Activated T-cell treated with anti-CD3 and anti-CD28 coated beads, Interleukin-2, amount 50 U/mL, for 72 hours (primary cell): ENCODE measurements around the gene MRPS12. TPM values are rescaled to one million over a fixed set of nuclear protein-coding genes. Genes with fewer than 3 reads are reported as not detected.

Experiments used
- ATAC-seq, 2 donors: fragments of 150-1000 bp; cut with Tn5 transposase; replicated peaks in 1 of 2; 2 replicates each; pipeline ENCODE4 v1.10.0; 2021; ENCODE audit warnings: moderate library complexity in 2 of 2, mild to moderate bottlenecking in 1 of 2
- DNase-seq, 2 donors: peaks; one replicate each; pipeline ENCODE4 v3.0.0; 2021 to 2022; ENCODE audit warnings: mixed read lengths in 1 of 2
- H3K27ac Mint-ChIP-seq: one replicate; pipeline ENCODE4 v1.8.0; 2022; ENCODE audit warnings: mild to moderate bottlenecking, moderate library complexity, mixed read lengths
- H3K27me3 Mint-ChIP-seq: one replicate; pipeline ENCODE4 v1.8.0; 2022; ENCODE audit warnings: low read depth, mixed read lengths
- H3K36me3 Mint-ChIP-seq, 2 donors: one replicate each; pipeline ENCODE4 v1.8.0; 2022; ENCODE audit warnings: mixed read lengths in 2 of 2, mild to moderate bottlenecking in 1 of 2; ENCODE audit not compliant: insufficient read depth in 2 of 2
- H3K4me1 Mint-ChIP-seq: one replicate; pipeline ENCODE4 v1.8.0; 2022; ENCODE audit warnings: low read depth, mixed read lengths
- H3K4me3 Mint-ChIP-seq, 2 donors: one replicate each; pipeline ENCODE4 v1.8.0; 2022; ENCODE audit warnings: mild to moderate bottlenecking in 2 of 2, mixed read lengths in 2 of 2, moderate library complexity in 2 of 2
- H3K9me3 Mint-ChIP-seq, 2 donors: one replicate each; pipeline ENCODE4 v1.8.0; 2022; ENCODE audit warnings: mixed read lengths in 2 of 2
- total RNA-seq, 2 donors: library from RNA; stranded (reverse); gene quantifications; one replicate each; pipeline ENCODE4 v1.2.3, GENCODE V29; 2022

Gene MRPS12
- total RNA-seq, 2 donors from 2014 or later = 54.8 to 57.9 TPM

DNA sequence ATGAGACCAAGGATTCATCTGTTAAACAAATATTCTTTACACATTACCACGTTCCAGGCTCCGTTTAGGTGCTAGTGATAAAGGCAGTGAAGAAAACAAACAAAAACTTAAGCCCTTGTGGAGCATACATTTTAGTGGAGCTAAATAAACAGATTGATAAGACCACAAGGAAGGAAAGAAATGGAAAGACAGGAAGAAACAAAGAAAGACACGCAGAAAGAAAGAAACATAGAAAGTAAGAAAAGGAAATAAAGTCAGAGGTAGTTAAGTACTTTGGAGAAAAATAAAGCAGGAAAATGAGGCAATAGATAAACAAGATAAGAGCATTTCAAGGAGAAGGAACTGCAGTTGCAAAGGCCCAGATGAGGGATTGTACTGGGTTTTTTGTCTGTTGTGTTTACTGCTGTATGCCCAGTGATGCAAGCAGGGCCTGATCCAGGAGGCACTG, 30.0 kb upstream of the MRPS12 start:
- ATAC-seq = no peak
- H3K27ac Mint-ChIP-seq = peak overlapping the region; percentile 92
- DNase-seq = no peak
- H3K27me3 Mint-ChIP-seq = no peaks in the 10 kb centered on the region
- peaks cover 9 to 22% of the 10 kb centered on the region in 2 donors for H3K36me3 Mint-ChIP-seq
- H3K4me3 Mint-ChIP-seq = peak overlapping the region; percentile 86 to 96
- H3K4me1 Mint-ChIP-seq = peaks cover 31% of the 10 kb centered on the region
- peaks cover 0 to 2% of the 10 kb centered on the region in 2 donors for H3K9me3 Mint-ChIP-seq

DNA sequence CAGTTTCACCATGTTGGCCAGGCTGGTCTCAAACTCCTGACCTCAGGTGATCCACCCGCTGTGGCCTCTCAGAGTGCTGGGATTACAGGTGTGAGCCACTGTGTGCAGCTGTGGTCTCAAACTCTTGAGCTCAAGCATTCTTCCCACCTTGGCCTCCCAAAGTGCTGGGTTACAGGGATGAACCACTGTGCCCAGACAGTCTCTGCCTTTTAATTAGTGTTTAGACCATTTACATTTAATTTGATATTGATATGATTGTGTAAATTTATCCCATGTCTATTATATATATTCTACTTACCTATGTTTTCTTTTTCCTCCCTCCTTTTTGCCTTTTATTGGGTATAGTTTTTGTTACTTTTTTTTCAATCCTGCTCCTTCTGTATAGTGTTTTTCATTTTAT, 29.1 kb upstream of the MRPS12 start:
- no peak for DNase-seq
- H3K36me3 Mint-ChIP-seq = peaks cover 9 to 22% of the 10 kb centered on the region in 2 donors
- H3K9me3 Mint-ChIP-seq = peaks cover 0 to 2% of the 10 kb centered on the region in 2 donors
- peak overlapping the region; percentile 7 to 66 for H3K4me3 Mint-ChIP-seq
- H3K27me3 Mint-ChIP-seq = no peaks in the 10 kb centered on the region
- H3K4me1 Mint-ChIP-seq = peaks cover 31% of the 10 kb centered on the region
- ATAC-seq = no peak
- peak overlapping the region; percentile 57 for H3K27ac Mint-ChIP-seq

DNA sequence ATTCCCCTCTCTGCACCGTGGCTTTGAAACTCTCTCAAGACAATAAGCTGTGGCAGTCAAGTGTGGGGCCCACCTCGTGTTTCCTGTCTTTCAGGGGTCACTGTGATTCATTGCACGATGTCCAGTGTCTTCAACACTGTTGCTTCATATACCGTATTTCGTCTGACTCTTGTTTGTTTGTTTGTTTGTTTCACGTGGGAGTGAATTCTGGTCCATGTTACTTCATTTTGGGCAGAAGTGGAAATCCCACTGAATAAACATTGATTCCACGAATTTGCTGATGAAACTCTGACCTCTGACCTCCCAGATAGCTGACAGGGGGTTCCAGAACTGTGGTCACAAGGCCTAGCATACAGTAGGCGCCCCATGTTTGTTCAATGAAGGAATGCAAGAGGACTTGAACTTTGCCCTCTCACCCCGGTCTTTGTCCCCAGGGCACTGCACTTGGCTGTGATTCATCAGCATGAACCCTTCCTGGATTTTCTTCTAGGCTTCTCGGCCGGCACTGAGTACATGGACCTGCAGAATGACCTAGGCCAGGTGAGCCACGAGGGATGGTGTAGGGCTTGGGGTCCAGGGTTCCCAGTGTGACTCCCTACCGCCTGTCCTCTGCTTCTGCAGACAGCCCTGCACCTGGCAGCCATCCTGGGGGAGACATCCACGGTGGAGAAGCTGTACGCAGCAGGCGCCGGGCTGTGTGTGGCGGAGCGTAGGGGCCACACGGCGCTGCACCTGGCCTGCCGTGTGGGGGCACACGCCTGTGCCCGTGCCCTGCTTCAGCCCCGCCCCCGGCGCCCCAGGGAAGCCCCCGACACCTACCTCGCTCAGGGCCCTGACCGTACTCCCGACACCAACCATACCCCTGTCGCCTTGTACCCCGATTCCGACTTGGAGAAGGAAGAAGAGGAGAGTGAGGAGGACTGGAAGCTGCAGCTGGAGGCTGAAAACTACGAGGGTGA, 25.9 kb upstream of the MRPS12 start:
- no peak for DNase-seq
- Mint-ChIP-seq H3K27ac (no peak overlapping the region), H3K36me3 (peaks cover 15 to 27% of the 10 kb centered on the region in 2 donors), H3K27me3 (no peaks in the 10 kb centered on the region), H3K4me1 (peaks cover 12% of the 10 kb centered on the region), H3K9me3 (peaks cover 0 to 2% of the 10 kb centered on the region in 2 donors), H3K4me3 (no peak overlapping the region)
- ATAC-seq = no peak

DNA sequence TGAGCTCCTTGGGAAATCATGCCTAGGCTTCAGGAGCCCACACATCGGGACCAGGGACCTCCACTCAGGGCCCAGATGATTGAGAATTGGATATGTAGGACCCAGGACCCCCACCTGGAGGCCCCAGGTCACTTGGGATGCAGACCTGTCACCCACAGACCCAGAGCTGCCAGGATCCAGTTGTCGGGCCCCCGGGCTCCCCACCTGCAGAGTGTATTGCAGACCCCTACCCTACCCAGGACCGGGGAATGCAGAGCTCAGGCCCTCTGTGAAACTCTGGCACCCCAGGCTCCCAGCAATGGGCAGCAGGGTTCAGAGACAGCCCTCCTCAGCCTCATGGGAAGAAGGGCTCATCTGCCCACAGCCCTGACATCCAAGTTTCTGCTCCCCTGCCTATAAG, 25.1 kb upstream of the MRPS12 start:
- ATAC-seq = no peak
- Mint-ChIP-seq H3K36me3 (peaks cover 12 to 27% of the 10 kb centered on the region in 2 donors), H3K9me3 (peaks cover 0 to 2% of the 10 kb centered on the region in 2 donors), H3K4me3 (no peak overlapping the region), H3K4me1 (peaks cover 10% of the 10 kb centered on the region), H3K27me3 (no peaks in the 10 kb centered on the region), H3K27ac (no peak overlapping the region)
- no peak for DNase-seq

DNA sequence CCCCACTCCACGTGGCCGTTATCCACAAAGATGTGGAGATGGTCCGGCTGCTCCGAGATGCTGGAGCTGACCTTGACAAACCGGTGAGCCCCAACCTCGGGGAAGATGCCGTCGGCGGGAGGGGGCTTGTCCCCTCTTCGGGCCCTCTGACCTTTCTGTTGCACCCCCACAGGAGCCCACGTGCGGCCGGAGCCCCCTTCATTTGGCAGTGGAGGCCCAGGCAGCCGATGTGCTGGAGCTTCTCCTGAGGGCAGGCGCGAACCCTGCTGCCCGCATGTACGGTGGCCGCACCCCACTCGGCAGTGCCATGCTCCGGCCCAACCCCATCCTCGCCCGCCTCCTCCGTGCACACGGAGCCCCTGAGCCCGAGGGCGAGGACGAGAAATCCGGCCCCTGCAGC, 23.5 kb upstream of the MRPS12 start:
- no peak overlapping the region for H3K27ac Mint-ChIP-seq

DNA sequence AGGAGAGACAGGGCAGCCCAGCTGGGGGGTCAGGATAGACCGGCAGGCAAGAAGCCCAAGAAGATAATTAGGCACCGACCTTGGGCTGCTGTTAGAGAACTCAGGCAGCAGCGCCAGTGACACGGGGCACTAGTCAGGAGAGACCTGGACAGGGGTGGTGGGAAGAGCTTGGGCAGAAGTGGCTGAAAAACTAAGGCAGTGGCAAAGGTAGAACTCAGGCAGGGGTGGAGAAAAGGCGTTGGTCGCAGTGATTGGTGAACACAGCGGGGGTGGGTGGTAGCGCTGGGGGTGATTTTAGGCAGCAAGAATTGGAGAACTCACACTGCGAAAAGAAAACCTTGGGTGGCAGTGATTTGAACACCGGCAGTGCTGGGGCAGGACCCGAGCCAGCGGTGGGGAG, 23.1 kb upstream of the MRPS12 start:
- peaks cover 4% of the 10 kb centered on the region for H3K4me1 Mint-ChIP-seq
- no peak overlapping the region for H3K4me3 Mint-ChIP-seq
- H3K9me3 Mint-ChIP-seq = no peaks in the 10 kb centered on the region
- H3K36me3 Mint-ChIP-seq = peaks cover 8 to 17% of the 10 kb centered on the region in 2 donors
- H3K27me3 Mint-ChIP-seq = no peaks in the 10 kb centered on the region
- DNase-seq (no peak), ATAC-seq (no peak)
- H3K27ac Mint-ChIP-seq = no peak overlapping the region

More for the DNA sequence above, 23.5 kb upstream of the MRPS12 start:
- DNase-seq (no peak), ATAC-seq (no peak)
- no peaks in the 10 kb centered on the region for H3K4me1 Mint-ChIP-seq
- peaks cover 8 to 18% of the 10 kb centered on the region in 2 donors for H3K36me3 Mint-ChIP-seq
- H3K27me3 Mint-ChIP-seq = no peaks in the 10 kb centered on the region
- H3K9me3 Mint-ChIP-seq = no peaks in the 10 kb centered on the region
- no peak overlapping the region for H3K4me3 Mint-ChIP-seq

DNA sequence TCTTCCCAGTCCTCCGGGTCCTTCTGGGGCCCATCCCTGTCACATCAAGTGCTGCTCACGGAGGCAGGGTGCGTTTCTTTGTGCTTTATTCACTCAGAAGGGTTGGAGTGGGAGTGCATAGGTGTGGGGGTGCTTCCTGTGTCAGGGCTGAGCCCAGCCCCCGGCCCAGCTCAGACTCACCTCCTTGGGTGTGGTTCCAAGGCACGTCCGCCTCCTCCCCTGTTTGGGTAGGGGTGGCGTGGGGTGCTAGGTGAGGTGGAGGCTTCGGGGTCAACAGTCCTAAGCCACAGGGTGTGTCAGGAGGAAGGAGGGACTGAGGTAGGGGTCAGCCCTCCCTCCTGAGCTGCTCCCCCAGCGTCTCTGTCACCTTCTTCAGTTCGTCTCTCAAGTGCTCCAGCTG, 21.8 kb upstream of the MRPS12 start:
- Mint-ChIP-seq H3K27me3 (no peaks in the 10 kb centered on the region), H3K9me3 (no peaks in the 10 kb centered on the region), H3K36me3 (peaks cover 8 to 15% of the 10 kb centered on the region in 2 donors), H3K4me1 (peaks cover 6% of the 10 kb centered on the region), H3K27ac (no peak overlapping the region), H3K4me3 (no peak overlapping the region)
- ATAC-seq (no peak), DNase-seq (no peak)

DNA sequence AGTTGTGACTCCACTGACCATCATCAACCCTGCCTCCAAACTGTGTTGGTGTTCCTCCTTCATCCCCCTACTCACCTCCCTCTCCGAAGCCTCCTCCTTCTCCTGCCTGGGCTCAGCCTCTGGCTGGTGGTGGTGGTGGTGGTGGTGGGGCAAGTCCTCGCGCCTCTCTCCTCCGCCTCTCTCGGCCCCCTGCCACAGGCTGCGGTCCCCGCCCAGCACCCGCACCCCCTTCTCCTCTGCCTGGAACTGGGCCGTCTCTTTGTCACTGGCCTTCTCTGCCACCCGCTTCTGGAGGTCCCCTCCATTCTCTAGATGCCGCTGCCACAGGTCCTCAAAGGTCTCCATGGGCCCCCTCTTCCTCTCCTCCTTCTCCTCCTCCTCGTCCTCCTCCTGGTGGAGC, 20.3 kb upstream of the MRPS12 start:
- Mint-ChIP-seq H3K4me1 (peaks cover 6% of the 10 kb centered on the region), H3K27me3 (no peaks in the 10 kb centered on the region), H3K36me3 (peaks cover 7 to 8% of the 10 kb centered on the region in 2 donors), H3K4me3 (no peak overlapping the region), H3K27ac (no peak overlapping the region), H3K9me3 (no peaks in the 10 kb centered on the region)
- DNase-seq = no peak
- no peak for ATAC-seq

DNA sequence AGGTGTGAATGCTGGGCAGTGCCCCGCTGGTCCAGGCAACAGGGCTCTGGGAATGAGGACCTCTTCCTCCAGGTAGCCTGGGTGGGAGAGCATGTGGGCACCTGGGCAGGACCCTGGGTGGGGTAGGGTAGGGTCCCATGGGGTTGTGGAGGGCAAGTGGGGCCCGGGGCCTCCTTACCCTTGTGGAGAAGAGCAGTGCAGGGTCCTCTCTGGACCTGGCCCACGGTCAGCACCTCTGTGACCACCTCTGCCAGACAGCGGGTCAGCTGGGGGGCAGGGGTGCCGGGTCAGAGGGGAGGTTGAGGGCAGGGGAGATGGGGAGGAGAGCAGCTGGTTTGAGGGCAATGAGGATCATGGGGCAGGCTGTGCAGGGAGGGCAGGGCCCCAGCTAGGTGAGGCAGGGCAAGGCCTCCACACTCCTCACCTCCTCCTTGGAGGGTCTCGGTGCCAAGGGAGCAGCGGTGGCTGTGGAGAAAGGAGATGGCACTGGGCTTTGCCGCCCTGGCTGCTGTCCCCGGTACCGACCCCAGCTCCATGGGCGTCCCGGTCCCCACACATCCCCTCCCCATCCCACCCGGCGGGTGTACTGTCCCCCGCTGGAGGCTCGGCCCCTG, 19.2 kb upstream of the MRPS12 start:
- Mint-ChIP-seq H3K4me1 (peaks cover 6% of the 10 kb centered on the region), H3K27me3 (no peaks in the 10 kb centered on the region), H3K4me3 (no peak overlapping the region), H3K36me3 (peaks cover 7 to 8% of the 10 kb centered on the region in 2 donors), H3K9me3 (no peaks in the 10 kb centered on the region), H3K27ac (no peak overlapping the region)
- no peak for ATAC-seq
- DNase-seq = no peak

DNA sequence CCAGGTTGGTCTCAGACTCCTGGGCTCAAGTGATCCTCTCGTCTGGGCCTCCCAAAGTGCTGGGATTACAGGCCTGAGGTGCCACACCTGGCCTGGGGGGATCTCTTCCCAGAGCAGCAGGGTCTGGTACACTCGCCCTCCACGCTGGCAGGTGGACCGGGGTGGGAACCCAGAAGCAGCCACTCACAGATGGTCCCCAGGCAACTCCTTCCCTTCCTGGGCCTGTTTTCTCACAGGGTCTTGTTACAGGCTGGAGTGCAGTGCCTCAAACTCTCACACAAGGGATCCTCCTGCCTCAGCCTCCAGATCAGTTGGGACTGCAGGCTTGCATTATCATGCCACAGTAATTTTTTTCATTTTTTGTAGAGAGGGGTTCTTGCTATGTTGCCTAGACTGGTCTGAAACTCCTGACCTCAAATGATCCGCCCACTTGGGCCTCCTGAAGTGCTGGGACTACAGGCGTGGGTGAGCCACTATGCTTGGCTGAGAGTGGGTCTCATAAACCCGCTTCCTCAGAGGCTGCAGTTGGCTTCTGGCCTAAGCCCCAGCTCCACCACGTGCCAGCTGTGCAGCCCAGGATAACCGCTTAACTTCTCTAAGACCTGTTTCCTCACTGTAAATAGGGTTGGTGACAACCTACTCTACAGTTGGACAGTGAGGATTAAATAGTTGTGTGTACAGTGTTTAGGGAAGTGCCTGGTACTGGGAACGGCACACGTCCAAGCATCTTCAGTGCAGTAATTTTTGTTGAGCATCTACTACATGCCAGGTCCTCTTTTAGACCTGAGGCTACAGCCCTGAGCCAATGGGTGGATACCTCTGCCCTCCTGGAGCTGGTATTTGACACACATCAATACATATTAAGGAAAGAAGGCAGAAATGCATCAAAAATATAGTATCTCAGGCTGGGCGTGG, 17.9 kb upstream of the MRPS12 start:
- Mint-ChIP-seq H3K27ac (peak overlapping the region; percentile 22), H3K4me1 (peaks cover 6% of the 10 kb centered on the region), H3K4me3 (no peak overlapping the region), H3K27me3 (no peaks in the 10 kb centered on the region), H3K36me3 (peaks cover 1 to 3% of the 10 kb centered on the region in 2 donors), H3K9me3 (no peaks in the 10 kb centered on the region)
- DNase-seq (no peak), ATAC-seq (peak in 1 of 2 donors; percentile 31)

DNA sequence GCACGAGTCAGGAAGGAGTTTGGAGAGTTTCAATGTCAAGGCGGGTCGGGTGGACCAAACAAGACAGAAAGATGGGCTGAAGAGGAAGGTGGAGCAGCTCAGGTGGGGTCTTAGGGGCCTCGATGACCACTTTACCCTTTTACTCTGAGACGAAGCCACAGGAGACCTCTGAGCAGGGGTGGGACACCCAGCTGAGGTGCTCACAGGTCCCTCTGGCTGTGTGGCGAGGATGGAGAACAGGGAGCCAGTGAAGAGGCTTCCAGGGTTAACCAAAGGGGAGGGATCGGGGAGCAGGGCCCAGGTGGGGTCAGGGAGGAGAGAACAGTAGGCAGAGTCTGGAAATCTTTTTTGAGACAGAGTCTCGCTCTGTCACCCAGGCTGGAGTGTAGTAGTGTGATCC, 16.8 kb upstream of the MRPS12 start:
- H3K4me1 Mint-ChIP-seq = peaks cover 6% of the 10 kb centered on the region
- ATAC-seq (no peak), DNase-seq (no peak)
- H3K9me3 Mint-ChIP-seq = no peaks in the 10 kb centered on the region
- no peak overlapping the region for H3K27ac Mint-ChIP-seq
- H3K36me3 Mint-ChIP-seq = peaks cover 0 to 2% of the 10 kb centered on the region in 2 donors
- no peak overlapping the region for H3K4me3 Mint-ChIP-seq
- H3K27me3 Mint-ChIP-seq = no peaks in the 10 kb centered on the region

DNA sequence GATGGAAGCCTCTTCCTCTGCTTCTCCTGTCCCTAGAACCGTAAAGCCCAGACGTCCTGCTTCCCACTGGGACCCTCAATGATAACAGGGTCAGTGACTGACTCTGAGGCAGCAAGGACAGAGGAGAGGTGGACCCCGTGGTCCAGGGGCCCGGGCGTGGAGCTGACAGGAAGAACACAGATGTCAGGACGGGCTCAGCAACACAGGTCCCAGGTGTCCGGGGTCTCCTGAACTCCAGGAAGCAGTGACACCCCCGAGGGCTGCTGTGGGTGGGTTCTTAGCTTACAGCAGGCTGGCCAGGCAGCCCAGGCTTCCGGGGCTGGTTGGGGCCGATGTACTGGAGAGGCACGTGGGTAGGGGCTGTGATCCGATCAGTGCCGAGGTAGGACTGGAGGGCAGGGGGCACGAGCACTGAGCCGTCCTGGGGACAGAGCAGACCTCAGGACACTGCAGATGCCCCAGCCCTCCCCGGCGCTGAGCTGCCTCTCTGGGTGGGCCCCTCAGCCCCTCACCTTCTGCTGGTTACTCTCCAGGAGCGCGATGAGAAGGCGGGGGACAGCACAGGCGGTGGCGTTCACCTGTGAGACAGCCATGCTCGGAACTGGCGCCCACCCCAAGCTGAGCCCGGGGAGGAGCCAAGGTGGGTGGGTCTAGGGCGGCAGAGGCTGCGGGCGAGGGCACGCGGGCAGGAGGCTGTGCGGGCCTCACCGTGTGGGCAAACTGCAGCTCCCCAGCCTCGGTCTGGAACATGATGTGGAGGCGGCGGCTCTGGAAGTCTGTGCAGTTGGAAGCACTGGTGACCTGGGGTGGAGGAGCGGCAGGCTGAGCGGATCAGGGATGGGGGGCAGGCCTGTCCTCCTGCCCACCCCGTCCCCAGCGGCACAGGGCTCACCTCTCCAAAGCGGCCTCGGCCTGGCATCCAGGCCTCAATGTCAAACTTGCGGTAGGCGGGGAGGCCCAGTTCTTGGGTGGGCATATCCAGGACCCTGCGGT, 15.1 kb upstream of the MRPS12 start:
- H3K36me3 Mint-ChIP-seq = peaks cover 0 to 3% of the 10 kb centered on the region in 2 donors
- no peak overlapping the region for H3K27ac Mint-ChIP-seq
- H3K27me3 Mint-ChIP-seq = no peaks in the 10 kb centered on the region
- H3K4me1 Mint-ChIP-seq = peaks cover 6% of the 10 kb centered on the region
- no peak for ATAC-seq
- H3K9me3 Mint-ChIP-seq = no peaks in the 10 kb centered on the region
- no peak for DNase-seq
- H3K4me3 Mint-ChIP-seq = no peak overlapping the region
